BJ (cell line): ENCODE results near the gene MYH7. TPM values are rescaled to one million over a fixed set of nuclear protein-coding genes. Genes with fewer than 3 reads are reported as not detected.
"Not testable (repeated sequence)": the region's sequence is repeated elsewhere in the genome, so short reads cannot be mapped to it uniquely, and the experiment has no call there.

Experiments used
- CTCF ChIA-PET: fragments of 350-600 bp; formaldehyde crosslinking; extraction: SDS; loops from one replicate; lab custom pipeline; 2021; ENCODE audit warnings: antibody characterized with exemption, inconsistent platforms; lab: Yijun Ruan, JAX
- POLR2A ChIA-PET: fragments of 300-600 bp; sonication (Branson Sonifier 250); formaldehyde crosslinking; extraction: SDS; loops from one replicate; lab custom pipeline; 2021; ENCODE audit warnings: antibody characterized with exemption; lab: Charles Lee
- DNase-seq: peaks from one replicate; pipeline ENCODE4 v3.0.0-alpha.2; 2011; ENCODE audit warnings: low read depth
- H3K27me3 ChIP-seq: 2 replicates; pipeline ENCODE4 v1.6.0; 2011; ENCODE audit warnings: low read length; ENCODE audit not compliant: control insufficient read depth, insufficient read depth
- H3K36me3 ChIP-seq: 2 replicates; pipeline ENCODE4 v1.5.1; 2011; ENCODE audit warnings: low read length; ENCODE audit not compliant: control insufficient read depth, insufficient read depth
- H3K4me3 ChIP-seq: 2 replicates; pipeline ENCODE4 v1.5.1; 2011; ENCODE audit warnings: low read depth, mild to moderate bottlenecking, control low read depth, low read length
- polyA plus RNA-seq: library from polyadenylated mRNA; depleted of rRNA; stranded (reverse); fragments of >200 nt; gene quantifications from 2 replicates; pipeline ENCODE4 v1.2.3, GENCODE V29; 2011
- TF ChIP-seq, protein P1 (sequence below): IDR thresholded peaks from 2 replicates; pipeline ENCODE4 v1.5.1; 2011; ENCODE audit warnings: low read depth, mild to moderate bottlenecking, control low read depth, inconsistent platforms, low read length, moderate library complexity; ENCODE audit not compliant: insufficient read depth

The MYH7 gene
- polyA plus RNA-seq, 1 experiment = not detected

DNA sequence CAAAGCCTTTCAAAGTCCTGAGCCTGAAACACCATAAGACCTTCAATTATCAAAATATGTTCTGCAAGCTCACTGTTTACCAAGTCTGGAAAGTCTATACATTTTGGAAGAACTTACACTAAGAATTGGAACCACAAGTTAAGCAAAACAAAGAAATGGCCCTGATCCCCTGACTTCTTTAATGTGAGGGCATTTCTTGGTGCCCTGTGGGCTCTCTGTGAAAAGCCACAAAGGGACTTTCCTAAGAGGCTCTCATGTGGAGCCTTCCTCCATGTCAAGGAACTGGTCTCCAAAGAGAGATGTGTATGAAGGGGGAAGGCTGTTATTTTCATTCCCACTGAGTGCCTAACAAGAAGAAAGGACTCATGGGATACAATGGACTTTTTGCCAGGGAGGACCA, 13.9 kb downstream of the MYH7 start:
- Histone ChIP-seq H3K36me3 (no peaks in the 10 kb centered on the region), H3K27me3 (peaks cover 7% of the 10 kb centered on the region; the same call in 1 of the 2 replicates), H3K4me3 (no peak overlapping the region)
- TF ChIP-seq, protein P1, sequence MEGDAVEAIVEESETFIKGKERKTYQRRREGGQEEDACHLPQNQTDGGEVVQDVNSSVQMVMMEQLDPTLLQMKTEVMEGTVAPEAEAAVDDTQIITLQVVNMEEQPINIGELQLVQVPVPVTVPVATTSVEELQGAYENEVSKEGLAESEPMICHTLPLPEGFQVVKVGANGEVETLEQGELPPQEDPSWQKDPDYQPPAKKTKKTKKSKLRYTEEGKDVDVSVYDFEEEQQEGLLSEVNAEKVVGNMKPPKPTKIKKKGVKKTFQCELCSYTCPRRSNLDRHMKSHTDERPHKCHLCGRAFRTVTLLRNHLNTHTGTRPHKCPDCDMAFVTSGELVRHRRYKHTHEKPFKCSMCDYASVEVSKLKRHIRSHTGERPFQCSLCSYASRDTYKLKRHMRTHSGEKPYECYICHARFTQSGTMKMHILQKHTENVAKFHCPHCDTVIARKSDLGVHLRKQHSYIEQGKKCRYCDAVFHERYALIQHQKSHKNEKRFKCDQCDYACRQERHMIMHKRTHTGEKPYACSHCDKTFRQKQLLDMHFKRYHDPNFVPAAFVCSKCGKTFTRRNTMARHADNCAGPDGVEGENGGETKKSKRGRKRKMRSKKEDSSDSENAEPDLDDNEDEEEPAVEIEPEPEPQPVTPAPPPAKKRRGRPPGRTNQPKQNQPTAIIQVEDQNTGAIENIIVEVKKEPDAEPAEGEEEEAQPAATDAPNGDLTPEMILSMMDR = no peak
- ChIA-PET CTCF (no interaction called here), POLR2A (no interaction called here)
- no peak for DNase-seq

DNA sequence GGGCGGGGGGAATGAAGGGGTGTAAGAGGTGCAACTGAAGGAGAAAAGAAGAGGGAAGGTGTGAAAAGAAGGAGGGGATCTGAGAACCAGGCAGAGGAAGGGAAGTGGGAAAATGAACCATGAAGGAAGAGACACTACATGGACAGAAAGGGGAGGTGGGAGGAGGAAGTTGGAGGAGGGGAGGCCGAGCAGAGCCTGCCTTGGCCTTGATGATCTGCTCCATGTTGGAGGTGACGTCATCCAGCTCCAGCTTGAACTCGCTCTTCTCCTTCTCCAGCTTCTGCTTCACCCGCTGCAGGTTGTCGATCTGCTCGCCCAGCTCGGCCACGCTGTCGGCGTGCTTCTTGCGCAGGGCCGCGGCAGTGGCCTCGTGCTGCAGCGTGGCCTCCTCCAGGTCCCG, 15.8 kb downstream of the MYH7 start:
- CTCF ChIA-PET, DNase-seq, H3K36me3 ChIP-seq, POLR2A ChIA-PET, H3K4me3 ChIP-seq, H3K27me3 ChIP-seq: not testable (repeated sequence)

GRCh38 chr14:23418021-23418420, 17.4 kb downstream of the MYH7 start:
- Histone ChIP-seq H3K4me3 (no peak overlapping the region), H3K27me3 (peaks cover 7% of the 10 kb centered on the region; the same call in 1 of the 2 replicates), H3K36me3 (no peaks in the 10 kb centered on the region)
- ChIA-PET POLR2A (no interaction called here), CTCF (interaction anchor here (0.6 kb wide), 1 partner anchor 38 kb away, joined by 3 read pairs; no protein-coding TSS in a partner anchor)
- no peak for DNase-seq
- TF ChIP-seq, protein P1 = no peak

DNA sequence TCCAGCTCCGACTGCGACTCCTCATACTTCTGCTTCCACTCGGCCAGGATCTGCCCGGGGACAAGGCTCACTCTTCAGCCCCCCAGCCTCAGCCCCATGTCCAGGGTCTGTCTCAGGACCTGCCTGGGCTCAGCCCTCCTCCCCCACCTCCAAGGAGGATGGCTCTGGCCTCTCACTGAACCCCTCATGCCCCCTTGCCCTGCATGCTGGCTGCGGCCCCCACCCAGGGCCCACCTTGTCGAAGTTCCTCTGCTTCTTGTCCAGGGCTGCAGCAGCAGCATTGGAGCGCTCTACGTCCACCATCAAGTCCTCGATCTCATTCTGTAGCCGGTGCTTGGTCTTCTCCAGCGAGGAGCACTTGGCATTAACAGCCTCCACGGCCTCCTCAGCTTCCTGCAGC, 18.2 kb downstream of the MYH7 start:
- H3K27me3 ChIP-seq, H3K4me3 ChIP-seq, H3K36me3 ChIP-seq, POLR2A ChIA-PET, CTCF ChIA-PET, DNase-seq: not testable (repeated sequence)

GRCh38 chr14:23416801-23417200, 18.7 kb downstream of the MYH7 start:
- TF ChIP-seq, protein P1 = no peak
- no peak overlapping the region for H3K4me3 ChIP-seq
- H3K36me3 ChIP-seq = no peaks in the 10 kb centered on the region
- CTCF ChIA-PET = no interaction called here
- POLR2A ChIA-PET = no interaction called here
- DNase-seq = no peak
- peaks cover 4% of the 10 kb centered on the region; the same call in 1 of the 2 replicates for H3K27me3 ChIP-seq

- CTCF ChIA-PET = no interaction called here
- POLR2A ChIA-PET = no interaction called here
Observed at GRCh38 chr14:23415821-23416778, 19.4 kb downstream of the MYH7 start.

More at GRCh38 chr14:23415821-23416778, 19.4 kb downstream of the MYH7 start:
- TF ChIP-seq, protein P1 = no peak
- H3K4me3 ChIP-seq = no peak overlapping the region
- DNase-seq = no peak
- H3K27me3 ChIP-seq = peaks cover 4% of the 10 kb centered on the region; the same call in 1 of the 2 replicates
- no peaks in the 10 kb centered on the region for H3K36me3 ChIP-seq
